CD1c-positive myeloid dendritic cell (primary cell): ENCODE measurements around the gene LBX1.
A peak's percentile ranks its signal among the peaks of the same experiment; 100 is the strongest.

Experiments used
- DNase-seq: peaks from one replicate; pipeline ENCODE4 v3.0.0-alpha.2; 2016; ENCODE audit errors: extremely low spot score

The LBX1 gene, protein sequence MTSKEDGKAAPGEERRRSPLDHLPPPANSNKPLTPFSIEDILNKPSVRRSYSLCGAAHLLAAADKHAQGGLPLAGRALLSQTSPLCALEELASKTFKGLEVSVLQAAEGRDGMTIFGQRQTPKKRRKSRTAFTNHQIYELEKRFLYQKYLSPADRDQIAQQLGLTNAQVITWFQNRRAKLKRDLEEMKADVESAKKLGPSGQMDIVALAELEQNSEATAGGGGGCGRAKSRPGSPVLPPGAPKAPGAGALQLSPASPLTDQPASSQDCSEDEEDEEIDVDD

DNA sequence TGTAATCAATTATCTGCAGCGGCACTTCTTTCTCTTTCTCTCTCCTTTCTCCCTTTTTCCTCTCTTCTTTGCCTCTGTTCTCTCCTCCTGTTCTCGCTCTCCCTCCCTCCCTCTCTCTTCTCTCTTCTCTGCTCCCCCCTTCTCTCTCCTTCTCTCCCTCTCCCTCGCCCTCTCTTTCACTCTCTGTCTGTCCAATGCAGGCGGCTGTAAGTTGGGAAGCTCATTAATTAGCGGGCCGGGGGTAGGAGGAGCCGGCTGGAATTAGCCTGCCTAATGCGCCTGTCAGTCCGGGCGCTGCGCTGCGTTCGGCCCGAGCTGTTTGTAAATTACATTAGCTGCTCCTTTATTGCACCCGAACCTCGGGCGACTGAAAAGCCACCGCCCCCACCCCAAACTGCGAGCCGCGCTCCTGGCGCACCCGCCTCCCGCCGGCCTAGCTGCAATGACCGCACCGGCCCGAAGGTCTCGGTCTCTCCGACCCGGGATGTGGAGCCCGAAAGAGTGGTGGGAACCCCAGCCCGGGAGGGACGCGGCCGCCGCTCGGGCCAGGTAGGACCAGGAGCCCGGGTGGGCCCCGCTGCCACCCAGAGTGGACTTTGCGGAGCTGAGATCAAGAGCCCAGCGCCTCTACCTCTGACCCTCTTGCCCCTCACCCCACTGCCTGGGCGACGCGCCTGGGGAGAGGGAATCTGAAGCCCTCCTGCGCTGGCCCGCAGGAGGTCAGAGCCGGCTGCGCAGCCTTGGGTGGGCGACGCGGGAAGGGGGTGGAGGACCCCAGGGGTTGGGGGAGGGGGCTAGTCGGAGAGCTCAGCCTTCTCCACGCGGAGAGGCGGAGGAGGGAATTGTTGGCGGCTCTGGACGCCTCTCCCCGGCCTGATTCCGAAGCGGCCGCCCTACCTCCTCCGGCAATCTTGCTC, at the start of gene LBX1:
Gene LBX1, minus strand, starts transcription at position 198 of the 917 bp plus-strand sequence. CDS start 648 bp downstream, outside the sequence.
- no peak for DNase-seq

DNA sequence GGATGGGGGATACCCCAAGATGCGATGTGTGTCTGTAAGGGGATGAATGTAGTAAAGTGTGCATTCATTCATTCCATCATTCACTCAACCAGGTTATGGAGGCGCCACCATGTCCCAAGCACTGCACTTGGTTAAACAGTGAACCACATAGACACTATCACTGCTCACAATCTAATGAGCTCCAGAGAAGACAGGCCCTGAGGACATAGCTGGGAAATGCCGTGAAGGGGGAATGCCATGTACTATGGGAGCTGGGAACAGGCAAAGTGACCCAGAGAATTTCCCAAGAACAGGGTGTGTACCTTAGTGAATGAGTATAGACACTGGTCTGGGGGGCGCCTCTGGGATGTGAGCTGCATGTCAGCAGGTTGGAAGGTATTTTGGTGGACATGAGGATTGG, 44.5 kb upstream of the LBX1 start:
- no peak for DNase-seq

DNA sequence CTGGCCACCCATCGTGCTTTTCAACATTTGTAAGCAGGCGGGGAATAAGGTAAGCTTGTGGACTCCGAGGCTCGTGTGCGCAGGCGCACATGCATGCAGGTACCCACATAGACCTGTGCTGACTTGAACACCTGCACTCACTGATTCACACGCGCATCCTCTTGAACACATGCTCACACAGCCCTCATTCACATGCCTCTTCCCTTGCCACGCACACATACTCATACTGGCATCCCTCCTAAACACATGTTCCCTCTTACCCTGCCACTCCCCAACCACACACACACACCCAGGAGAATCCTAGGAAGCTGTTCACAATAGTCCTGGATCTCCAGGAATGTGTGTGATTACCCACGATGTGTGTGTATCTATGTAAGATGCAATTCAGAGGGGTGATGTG, 44.1 kb upstream of the LBX1 start:
- DNase-seq: no peak

DNA sequence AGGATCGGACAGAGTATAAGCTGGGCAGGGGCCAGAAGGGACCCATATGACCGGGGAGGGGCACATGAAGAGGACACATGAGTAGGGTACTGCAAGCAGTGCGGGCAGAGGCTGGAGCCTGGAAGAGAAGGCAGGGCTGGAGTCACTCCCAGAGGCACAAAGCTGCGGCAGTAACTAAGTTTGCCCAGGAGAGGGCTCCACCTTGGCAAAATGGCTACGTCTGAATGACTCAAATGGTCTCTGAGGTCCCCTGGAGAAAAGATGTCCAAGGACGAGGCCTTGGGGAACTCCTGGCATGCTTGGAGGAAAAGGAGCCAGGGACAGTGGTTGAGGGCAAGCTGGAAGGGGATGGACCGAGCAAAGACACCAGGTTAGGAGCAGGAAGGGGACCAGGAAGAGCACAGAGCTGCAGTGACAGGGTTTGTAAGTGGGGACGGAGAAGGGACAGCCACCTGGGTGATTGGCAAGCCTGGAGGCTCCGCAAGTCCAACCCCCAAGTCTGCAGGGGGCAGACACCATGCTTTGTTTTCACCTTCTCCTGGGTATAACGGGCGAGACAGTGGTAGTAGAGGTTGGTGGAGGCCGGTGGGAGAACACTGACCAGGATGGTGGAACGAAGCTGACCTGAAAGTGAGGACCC, 43.1 kb upstream of the LBX1 start:
- peak; percentile 61 for DNase-seq

DNA sequence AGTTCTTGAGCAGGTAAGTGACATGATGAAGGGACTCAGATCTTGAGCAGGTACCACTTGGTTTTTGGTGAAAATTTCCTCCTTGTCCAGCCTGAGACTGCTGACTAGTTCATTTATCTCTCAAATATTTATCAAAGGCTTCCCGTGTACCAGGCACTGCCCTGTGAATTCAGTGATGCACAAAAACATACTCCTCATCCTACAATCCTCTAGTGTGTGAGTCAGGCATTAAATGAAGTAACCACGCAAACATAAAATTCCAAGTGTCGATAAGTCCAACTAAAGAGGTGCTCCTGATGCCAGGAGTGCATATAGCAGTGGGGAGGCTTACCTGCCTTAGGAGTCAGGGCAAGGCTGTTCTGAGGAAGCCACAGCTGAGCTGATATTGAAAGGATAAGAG, 41.5 kb upstream of the LBX1 start:
- no peak for DNase-seq

DNA sequence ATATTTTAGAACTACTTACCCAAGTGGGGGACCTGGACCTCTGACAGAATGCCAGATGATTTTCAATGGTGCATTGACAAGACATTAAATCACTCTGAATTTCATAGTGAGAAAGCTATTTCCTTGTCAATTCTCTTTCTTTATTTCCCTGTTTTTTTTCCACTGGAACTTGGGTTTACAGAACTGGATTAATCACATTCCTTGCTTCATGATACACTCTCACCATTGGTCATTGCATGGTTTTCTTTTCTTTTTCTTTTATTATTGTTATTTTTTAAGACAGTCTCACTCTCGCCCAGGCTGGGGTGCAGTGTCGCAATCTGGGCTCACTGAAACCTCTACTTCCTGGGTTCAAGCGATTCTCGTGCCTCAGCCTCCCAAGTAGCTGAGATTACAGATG, 38.5 kb upstream of the LBX1 start:
- no peak for DNase-seq

DNA sequence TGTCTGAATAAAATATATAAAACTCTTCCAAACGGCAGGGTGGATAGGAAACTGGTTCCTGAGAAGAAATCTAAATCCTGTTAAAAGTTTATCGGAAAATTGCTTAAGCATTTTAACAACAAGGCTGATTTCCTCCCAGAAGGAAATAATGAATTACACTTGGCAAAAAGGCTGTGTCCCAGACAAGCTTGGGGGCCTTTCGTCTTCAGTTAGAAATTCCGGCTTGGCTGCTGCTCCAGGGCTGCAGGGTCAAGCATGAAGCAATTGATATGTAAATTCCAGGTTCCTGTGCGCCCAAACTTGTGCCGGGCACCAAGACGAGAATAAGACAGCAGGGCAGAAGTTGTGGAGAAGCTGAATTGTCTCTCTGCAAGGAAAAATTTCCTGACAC, 38.0 kb upstream of the LBX1 start:
- DNase-seq: no peak

DNA sequence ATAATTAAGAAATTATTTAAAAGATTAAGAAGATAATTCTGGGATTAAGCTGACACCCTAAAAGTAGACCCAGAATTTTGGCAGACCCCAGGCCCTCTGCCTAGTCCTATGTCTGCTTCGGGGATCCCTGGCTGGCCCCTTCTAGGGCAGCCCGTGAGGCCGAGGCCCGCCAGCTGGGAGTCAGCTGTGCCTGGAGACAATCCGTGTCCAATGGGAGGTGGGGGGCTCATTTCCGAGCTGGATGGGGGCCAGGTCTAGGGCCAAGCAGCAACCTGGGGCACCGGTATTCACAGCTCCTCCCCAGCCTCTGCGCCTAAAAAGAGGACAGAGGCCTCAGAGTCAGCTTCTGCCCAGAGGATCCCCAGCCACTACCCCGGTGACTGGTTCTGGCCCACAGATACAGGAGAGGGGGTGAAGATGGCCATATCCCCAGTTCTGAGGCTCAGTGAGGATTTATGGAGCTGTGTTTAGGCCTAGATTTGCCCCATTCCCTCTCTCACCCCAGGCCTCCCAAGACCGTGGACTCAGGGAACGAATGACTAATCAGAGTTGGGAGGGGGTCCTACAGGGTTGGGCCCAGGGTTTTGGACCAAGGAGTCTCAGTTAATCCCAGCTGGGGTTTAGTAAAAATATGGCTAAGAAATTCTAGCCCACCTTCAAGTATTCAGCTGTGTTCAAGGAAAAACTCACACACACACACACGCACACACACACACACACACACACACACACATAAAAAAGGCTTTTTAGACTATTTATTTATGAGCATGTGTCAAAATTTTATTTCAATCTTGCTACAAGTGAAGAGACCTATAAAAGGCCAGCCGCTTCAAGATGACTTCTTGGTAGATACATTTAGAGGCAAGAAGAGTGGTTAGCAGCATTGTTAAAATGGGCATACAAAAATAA, 37.4 kb upstream of the LBX1 start:
- DNase-seq: no peak

DNA sequence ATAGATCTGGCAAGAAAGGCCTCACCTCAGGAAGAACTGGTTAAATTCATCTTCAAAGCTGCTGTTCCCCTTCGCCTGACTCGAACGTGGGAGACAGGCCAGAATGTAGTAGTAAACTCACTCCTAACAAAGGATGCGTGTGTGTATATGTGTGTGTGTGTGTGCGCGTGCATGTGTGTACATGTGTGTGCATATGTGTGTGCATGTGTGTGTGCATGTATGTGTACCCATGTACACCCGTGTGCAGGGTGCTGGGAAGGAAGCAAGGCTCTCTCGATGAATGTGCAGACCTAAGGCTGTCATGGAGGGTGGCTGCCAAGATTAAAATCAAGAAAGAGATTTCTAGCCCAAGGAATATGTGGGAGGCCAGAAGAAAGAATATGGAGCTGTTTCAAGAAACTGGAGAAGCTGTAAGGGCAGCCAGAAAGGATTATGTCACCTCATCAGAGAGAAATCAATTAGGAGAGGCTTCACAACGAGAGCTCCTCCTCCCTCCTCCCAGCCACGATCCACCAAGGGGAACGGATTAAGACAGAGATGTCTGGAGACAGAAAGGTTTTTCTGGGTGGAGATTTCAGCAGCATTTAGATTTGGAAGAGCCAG, 34.0 kb upstream of the LBX1 start:
- no peak for DNase-seq

DNA sequence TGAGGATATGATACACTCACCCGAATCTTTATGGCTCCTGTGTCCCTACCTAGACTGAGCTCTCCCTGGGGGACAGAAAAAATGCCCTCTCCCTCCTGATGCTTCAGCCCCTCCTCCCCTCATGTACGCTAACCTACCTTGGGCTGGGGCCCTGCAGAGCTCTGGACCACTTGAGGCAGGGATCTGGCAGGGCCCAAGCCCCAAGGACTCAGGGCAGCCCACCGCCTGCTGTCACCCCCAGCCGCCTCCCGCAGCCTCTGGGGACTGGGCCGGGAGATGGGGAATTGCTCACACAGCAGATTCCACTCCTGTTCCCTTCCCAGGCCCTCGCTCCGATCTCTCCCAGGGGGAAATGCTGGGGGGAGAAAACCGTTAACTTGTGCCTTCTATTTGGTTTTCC, 32.9 kb upstream of the LBX1 start:
- DNase-seq: no peak

DNA sequence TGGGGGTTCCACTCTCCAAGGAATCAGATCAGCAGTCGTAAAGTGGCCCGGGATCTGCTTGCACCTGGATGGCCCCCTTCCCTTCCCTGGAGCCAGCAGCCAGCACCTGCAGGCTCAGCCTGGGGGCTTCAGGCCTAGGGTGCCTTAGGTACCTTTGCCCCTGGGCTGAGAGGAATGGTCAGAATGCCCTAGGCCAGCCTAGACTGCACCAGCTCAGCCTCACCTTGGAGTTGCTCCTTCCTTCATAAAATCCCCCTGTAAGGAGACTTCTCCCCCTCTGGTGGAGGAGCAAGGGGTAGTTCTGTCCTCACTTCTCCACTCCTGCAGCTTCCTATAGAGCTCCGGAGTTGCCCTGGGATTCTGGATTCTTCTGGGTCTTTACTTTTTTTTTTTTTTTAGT, 32.4 kb upstream of the LBX1 start:
- DNase-seq: no peak

DNA sequence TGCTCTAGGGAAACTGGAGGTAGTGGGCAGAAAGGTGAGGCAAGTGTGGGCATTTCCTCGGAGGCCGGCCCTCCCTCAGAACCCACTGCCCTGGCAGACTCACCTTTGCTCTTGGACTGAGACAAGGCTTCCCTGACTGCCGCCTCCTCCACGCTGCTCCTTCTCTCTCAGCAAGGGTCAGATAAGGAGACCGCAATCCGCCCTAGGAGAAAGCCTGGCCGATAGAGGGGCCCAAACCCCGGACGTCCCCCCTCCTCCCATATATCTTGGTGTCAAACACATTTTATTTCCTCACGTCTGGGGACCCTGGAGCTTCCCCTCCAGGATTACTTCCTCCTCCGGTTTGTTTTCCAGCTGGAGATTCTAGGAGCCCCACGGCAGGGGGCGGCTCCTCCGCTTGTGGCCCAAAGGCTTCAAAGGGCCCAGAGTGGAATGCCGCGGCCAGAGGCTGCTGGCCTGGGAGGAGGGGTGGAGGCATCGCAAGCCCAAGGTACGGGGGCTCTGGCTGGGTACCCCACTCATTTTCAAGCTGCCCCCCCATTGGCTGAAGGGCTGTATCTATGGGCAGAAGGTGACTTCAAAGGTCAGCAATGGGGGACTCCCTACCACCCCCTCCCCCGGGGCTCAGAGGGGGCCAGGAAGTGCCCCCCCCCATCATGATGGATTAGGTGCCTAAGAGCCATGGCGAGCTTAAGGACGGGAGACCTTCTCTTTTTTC, 31.7 kb upstream of the LBX1 start:
- no peak for DNase-seq

DNA sequence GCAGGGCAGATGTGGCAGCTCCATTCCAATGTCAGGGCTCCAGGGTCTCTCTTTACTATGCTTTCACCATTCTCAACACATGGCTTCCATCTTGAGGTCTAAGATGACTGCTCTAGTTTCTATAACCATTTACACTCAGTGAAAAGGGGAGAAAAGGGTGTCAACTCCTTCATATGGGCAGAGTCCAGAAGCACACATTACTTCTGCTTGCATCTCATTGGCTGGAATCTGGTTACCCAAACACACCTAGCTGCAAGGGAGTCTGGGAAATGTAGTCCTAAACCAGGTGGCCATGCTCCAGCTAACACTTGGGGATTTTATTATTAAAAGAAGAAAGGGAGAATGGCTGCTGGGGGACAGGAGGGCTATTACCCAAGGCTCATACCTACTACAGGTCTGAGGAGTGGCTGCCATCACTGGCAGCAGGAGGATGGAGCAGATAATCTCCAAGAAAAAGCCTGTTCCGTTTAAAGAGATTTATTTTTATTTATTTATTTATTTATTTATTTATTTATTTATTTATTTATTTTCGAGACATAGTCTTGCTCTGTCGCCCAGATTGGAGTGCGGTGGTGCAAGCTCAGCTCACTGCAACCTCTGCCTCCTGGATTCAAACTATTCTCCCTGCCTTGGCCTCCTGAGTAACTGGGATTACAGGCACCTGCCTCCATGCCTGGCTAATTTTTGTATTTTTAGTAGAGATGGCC, 29.1 kb upstream of the LBX1 start:
- DNase-seq: peak; percentile 34

DNA sequence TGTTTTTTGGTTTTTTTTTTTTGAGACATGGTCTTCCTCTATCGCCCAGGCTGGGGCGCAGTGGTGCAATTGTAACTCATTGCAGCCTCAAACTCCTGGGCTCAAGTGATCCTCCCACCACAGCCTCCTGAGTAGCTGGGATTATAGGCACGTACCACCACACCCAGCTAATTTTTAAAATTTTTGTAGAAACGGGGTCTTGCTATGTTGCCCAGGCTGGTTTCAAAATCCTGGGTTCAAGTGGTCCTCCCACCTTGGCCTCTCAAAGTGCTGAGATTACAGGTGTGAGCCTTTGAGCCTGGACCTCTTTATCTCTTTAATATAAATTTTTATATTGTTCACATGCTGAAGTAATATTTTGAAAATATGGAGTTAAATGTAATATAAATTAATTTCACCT, 28.2 kb upstream of the LBX1 start:
- no peak for DNase-seq

DNA sequence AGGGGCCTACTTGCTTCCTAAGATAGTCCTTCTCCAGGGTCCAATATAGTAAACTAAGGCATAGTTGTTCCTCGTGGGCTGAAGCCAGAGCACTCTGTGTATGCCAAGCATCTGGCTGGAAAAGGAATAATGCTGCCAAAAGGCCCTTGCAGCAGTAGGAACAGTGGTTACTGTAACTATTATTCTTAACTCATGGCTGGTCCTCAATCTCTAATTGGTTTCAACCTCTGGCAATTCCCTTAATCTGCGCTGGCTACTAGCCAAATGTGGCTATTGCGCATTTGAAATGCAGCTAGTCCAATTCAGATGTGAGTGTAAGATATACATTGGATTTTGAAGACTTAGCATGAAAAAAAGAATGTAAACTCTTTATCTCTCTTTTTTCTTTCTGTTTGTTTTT, 27.8 kb upstream of the LBX1 start:
- DNase-seq: no peak

DNA sequence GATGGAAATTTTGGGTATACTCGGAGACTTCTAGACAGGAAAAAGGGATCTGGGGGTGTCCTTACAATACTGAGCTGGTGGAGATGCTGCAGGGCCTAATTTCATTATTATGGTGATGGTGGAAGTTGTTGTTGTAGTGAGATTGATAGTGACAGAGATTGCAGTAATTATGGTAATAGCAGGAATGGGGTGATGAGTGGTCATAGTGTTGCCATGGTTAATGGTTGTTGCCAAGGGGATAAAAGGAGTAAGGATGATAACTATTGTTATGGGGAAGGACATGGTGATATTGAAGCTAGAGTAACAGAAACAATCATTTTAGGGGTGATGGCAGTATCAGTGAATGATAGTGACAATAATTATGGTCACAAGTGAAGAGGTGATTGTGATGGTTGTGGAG, 27.1 kb upstream of the LBX1 start:
- no peak for DNase-seq

DNA sequence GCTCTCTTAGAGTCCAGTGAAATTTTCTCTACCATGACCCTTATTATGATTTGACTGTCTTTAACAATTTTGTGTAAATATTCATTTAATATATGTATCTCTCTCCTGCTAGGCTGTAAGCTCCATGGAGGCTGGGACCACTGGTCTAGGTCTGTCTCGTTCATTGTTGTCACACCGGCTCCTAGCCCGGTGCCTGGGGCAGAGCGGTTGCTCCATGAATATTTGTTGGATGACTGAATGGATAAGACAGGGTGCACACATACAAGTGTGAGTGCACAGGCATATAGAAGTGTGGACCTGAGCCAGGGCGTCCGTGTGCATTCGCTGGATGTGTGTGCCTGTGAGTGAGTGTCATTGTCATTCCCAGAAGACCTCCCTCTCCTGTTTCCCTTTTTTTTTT, 20.9 kb upstream of the LBX1 start:
- DNase-seq: no peak

DNA sequence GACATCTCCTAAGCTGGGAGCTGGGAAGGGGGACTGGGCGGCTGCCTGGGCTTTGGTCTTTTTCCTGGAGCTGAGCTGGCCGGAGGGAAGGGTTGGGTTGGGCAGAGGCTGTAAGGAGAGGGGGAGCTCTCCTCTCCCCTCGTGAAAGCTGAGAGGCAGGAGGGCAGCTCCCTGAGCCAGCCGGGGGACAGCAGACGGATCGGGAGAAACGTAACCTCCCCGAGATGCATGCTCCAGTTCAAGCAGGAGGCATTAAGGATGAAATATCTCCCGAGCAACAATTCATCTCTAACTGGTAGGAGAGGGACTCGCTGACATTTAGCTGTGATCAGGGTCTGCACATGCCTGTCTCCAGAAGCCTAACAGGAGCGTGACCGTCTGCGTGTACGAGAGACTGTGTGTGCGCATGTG, 19.9 kb upstream of the LBX1 start:
- DNase-seq: no peak

DNA sequence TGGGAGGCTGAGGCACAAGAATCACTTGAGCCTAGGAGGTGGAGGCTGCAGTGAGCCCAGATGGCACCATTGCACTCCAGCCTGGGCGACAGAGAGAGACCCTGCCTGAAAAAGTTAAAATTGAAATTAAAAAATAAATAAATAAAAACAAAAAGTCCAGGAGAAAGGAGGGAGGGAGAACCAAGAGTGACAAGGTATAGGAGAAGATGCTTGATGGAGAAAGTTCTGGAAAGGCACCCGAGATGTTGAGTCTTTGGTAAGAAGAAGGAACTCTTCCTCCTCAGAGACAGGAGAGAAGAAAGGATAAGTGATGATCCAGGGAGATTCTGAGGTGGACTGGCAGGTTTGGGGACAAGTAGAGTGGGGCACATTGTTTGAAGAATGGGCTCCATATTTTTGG, 17.4 kb upstream of the LBX1 start:
- no peak for DNase-seq
